Testis (tissue), 2 donors: ENCODE measurements around the gene C9orf50.

ENCODE experiments used
- CTCF ChIP-seq, 3 experiments: fragments of 450-650 bp in 2 of 3; fragments of 200-600 bp in 1 of 3; sonication (generic) in 1 of 3; IDR thresholded peaks; one replicate each; pipeline ENCODE4 v1.5.1; 2016 to 2019; ENCODE audit warnings: antibody characterized with exemption in 3 of 3, mild to moderate bottlenecking in 2 of 3, moderate library complexity in 1 of 3
- POLR2A ChIP-seq: fragments of 450-650 bp; IDR thresholded peaks from one replicate; pipeline ENCODE4 v1.6.1; 2017; ENCODE audit warnings: antibody characterized with exemption, mild to moderate bottlenecking, moderate library complexity

- TF ChIP-seq CTCF (IDR thresholded peaks at IDR 0.05) (no peak), POLR2A (no peak)
These were observed 26.3 kb downstream of the C9orf50 start for GRCh38 chr9:129594632-129595031.
